ENCODE results near the gene INPP5A. TPM values are rescaled to one million over a fixed set of nuclear protein-coding genes. Genes with fewer than 3 reads are reported as not detected.

INPP5A gene
- total and polyA plus RNA-seq, 10 of the 15 experiments (the other 5 are each of a cell fraction or from before 2014, with no cell fraction given), result 0.52 to 15.0 (median 6.3) TPM

DNA sequence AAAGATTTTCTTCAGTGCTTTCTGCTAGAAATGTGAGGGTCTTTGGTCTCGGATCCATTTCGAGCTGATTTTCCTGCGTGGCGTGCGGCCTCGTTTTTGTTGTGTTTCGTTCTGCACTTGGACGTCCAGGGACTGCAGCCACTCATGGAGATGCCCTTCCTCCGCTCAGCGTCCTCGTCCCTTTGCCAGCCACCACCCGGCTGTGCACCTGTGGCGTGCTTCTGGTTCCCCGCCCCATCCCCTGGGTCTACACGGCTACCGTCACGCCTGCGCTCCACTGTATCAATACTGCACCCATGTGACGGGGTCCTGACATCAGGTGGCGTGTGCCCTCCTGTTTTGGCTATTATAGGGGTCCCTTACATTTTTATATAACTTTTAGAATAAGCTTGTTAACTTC is 291.1 kb downstream of the INPP5A start (continued):
- no peak for TF ChIP-seq PAX8 (IDR thresholded peaks at IDR 0.05)
- TF ChIP-seq ZNF207 (IDR thresholded peaks at IDR 0.05; ENCODE audit: borderline replicate concordance), result no peak
- TF ChIP-seq STAT1 (conservative IDR thresholded peaks at IDR 0.05), result no peak
- TF ChIP-seq, protein P1, sequence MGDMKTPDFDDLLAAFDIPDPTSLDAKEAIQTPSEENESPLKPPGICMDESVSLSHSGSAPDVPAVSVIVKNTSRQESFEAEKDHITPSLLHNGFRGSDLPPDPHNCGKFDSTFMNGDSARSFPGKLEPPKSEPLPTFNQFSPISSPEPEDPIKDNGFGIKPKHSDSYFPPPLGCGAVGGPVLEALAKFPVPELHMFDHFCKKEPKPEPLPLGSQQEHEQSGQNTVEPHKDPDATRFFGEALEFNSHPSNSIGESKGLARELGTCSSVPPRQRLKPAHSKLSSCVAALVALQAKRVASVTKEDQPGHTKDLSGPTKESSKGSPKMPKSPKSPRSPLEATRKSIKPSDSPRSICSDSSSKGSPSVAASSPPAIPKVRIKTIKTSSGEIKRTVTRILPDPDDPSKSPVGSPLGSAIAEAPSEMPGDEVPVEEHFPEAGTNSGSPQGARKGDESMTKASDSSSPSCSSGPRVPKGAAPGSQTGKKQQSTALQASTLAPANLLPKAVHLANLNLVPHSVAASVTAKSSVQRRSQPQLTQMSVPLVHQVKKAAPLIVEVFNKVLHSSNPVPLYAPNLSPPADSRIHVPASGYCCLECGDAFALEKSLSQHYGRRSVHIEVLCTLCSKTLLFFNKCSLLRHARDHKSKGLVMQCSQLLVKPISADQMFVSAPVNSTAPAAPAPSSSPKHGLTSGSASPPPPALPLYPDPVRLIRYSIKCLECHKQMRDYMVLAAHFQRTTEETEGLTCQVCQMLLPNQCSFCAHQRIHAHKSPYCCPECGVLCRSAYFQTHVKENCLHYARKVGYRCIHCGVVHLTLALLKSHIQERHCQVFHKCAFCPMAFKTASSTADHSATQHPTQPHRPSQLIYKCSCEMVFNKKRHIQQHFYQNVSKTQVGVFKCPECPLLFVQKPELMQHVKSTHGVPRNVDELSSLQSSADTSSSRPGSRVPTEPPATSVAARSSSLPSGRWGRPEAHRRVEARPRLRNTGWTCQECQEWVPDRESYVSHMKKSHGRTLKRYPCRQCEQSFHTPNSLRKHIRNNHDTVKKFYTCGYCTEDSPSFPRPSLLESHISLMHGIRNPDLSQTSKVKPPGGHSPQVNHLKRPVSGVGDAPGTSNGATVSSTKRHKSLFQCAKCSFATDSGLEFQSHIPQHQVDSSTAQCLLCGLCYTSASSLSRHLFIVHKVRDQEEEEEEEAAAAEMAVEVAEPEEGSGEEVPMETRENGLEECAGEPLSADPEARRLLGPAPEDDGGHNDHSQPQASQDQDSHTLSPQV (IDR thresholded peaks at IDR 0.05), result no peak

DNA sequence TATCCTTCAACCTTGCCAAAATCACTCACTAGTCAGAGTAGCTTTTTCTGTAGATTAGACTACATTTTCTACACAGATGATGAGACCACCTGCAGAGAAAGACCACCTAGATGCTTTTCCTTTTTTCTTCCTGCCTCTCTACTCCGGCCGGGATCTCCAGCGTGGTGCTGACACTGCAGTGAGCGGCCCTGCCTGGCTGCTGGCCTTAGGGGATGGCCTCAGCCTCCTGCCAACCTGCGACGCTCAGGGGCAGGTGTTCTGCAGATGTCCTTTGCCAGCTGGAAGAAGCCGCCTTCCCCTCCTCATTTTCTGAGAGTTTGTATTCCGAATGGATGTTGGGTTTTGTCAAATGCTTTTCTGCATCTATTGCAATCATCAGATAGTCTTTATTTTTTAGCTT is 291.8 kb downstream of the INPP5A start:
- RAD21 ChIA-PET (ENCODE audit: unreplicated experiment), result no interaction called here
- FAIRE-seq, result no peak
- CTCF ChIA-PET, result no interaction called here

More for the DNA sequence above, 291.8 kb downstream of the INPP5A start:
- Histone ChIP-seq H3K27ac (ENCODE audit: control insufficient read depth, insufficient read depth) (no peak overlapping the region), H3K4me2 (ENCODE audit: control insufficient read depth, insufficient read depth) (no peak overlapping the region), H3K9ac (ENCODE audit: control insufficient read depth, insufficient read depth, low read length) (no peak overlapping the region), H3K4me3 (no peak overlapping the region), H3K36me3 (ENCODE audit: control insufficient read depth in 2 of 2, insufficient read depth in 2 of 2, low read length in 1 of 2) (no peaks in the 10 kb centered on the region; a peak in 1 of 4 replicates), H4K20me1 (ENCODE audit: control insufficient read depth, insufficient read depth) (no peaks in the 10 kb centered on the region), H3K27me3 (replicated peaks in 1 of 2; ENCODE audit: control insufficient read depth in 2 of 2, insufficient read depth in 2 of 2, low read length in 1 of 2) (no peaks in the 10 kb centered on the region), H2AFZ (ENCODE audit: control insufficient read depth, low read depth, low read length) (no peak overlapping the region), H3K9me3 (replicated peaks; ENCODE audit: control insufficient read depth, insufficient read depth, low read length) (peaks cover 4% of the 10 kb centered on the region; the same call in 2 of the 3 replicates), H3K79me2 (ENCODE audit: control insufficient read depth, insufficient read depth, low read length) (no peaks in the 10 kb centered on the region), H3K4me1 (ENCODE audit: control insufficient read depth, insufficient read depth, low read length) (no peaks in the 10 kb centered on the region)
- intact Hi-C loops (cut with micrococcal nuclease; ENCODE audit: unreplicated experiment) (no loop called here), in situ Hi-C loops (cut with MboI) (no loop called here)
- ChIA-PET POLR2A (no interaction called here), SMC1A (ENCODE audit: uncharacterized antibody, unreplicated experiment) (no interaction called here)
- WGBS (ENCODE audit: insufficient coverage, insufficient replicate concordance, low lambda C conversion rate, missing lambda C conversion rate), result 33% methylated on average over 8 of the region's 8 CpGs
- BruUV-seq (replicated peaks), result no TSS peak
- ATAC-seq, result no peak
- no peak for DNase-seq (ENCODE audit: low read depth, low spot score)
- no peak for TF ChIP-seq POLR2AphosphoS5 (IDR thresholded peaks at IDR 0.05; ENCODE audit: low read length)
- no peak for TF ChIP-seq TAF1 (IDR thresholded peaks at IDR 0.05; ENCODE audit: borderline replicate concordance, low read depth, low read length)

All from GM12878 (cell line).